ENCODE results near the gene ATRN. TPM values are rescaled to one million over a fixed set of nuclear protein-coding genes. Genes with fewer than 3 reads are reported as not detected.
"Not testable (repeated sequence)": the region's sequence is repeated elsewhere in the genome, so short reads cannot be mapped to it uniquely, and the experiment has no call there.

ATRN gene
- total RNA-seq, 1 donor: 35.2 TPM

- peak; percentile 10 for DNase-seq (ENCODE audit: low read depth)
- no peak overlapping the region for H3K4me3 ChIP-seq (ENCODE audit: low read depth, low read length)
- TF ChIP-seq, protein P1, sequence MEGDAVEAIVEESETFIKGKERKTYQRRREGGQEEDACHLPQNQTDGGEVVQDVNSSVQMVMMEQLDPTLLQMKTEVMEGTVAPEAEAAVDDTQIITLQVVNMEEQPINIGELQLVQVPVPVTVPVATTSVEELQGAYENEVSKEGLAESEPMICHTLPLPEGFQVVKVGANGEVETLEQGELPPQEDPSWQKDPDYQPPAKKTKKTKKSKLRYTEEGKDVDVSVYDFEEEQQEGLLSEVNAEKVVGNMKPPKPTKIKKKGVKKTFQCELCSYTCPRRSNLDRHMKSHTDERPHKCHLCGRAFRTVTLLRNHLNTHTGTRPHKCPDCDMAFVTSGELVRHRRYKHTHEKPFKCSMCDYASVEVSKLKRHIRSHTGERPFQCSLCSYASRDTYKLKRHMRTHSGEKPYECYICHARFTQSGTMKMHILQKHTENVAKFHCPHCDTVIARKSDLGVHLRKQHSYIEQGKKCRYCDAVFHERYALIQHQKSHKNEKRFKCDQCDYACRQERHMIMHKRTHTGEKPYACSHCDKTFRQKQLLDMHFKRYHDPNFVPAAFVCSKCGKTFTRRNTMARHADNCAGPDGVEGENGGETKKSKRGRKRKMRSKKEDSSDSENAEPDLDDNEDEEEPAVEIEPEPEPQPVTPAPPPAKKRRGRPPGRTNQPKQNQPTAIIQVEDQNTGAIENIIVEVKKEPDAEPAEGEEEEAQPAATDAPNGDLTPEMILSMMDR (IDR thresholded peaks at IDR 0.05; ENCODE audit: insufficient read depth, low read length): no peak
These were observed 135.2 kb downstream of the ATRN start for GRCh38 chr20:3606021-3606420.

GRCh38 chr20:3611901-3612300 is 141.1 kb downstream of the ATRN start:
- H3K4me3 ChIP-seq (ENCODE audit: low read depth, low read length): no peak overlapping the region
- TF ChIP-seq, protein P1 (IDR thresholded peaks at IDR 0.05; ENCODE audit: insufficient read depth, low read length): no peak
- no peak for DNase-seq (ENCODE audit: low read depth)

DNA sequence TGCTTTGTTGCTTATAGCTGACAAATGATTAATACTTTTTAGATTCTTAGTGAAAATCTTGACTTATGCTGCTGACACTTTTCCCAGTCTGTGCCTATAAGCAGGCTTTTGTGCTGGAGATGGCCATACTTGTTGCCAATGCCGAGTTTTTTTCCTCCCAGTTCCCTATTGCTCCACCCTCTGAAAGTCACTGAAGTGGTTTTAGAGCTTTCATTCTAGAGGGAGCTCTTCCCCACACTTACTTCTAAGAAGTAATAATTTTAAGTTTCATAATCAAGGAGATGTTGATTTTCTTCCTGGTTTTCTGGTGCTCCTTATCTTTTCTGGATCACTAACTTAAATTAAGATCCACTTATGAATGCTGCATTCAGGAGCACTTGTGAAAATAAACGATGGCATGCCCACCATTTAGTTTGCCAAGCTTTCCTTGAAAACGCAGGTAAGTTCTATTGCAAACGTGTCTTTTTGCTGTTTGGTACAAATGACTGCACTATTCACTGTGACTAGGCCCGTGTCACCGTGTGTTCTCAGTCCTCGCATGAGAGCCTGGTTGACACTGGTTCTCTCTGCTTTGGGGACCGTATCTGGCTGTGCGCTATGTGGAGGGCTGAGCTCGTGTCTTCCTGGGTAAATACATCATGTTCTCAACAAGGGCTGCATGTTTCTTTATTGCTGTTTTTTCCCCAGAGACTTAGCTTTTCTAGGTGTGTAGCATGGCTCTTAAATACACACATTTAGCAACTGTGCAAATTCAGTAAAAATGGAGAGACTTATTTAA is 142.2 kb downstream of the ATRN start:
- H3K4me3 ChIP-seq (ENCODE audit: low read depth, low read length): no peak overlapping the region
- DNase-seq (ENCODE audit: low read depth): peak; percentile 32
- TF ChIP-seq, protein P1 (IDR thresholded peaks at IDR 0.05; ENCODE audit: insufficient read depth, low read length): no peak

DNA sequence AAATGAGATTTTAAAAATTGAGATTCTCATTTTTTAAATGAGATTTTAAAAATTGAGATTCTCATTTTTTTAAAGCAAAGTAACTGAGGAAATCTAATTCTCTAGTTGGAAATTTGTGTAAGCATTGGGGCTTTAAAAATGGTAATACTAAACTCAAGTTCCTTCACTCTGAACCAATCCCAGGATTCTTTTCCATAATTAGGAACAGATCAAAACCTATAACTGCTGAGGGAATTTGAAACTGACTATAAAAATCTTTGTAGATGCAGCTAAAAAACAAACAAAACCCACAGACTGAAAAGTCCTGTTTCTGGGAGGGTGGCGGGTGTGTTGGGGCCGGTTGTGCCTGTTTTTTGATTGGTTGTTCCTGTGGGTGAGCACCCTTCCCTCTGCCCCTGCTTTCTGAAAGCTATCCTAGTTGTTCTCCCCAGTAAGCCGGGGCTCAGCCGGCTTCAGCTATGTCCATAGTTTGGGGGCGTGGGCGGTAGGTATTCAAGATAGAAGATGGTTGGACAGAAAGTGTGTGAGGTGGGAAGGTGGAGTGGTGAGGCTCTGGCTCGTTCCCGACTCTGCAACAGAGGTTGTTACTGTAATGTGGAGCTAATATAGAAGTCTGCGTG is 143.1 kb downstream of the ATRN start:
- no peak for DNase-seq (ENCODE audit: low read depth)
- TF ChIP-seq, protein P1 (IDR thresholded peaks at IDR 0.05; ENCODE audit: insufficient read depth, low read length): no peak
- H3K4me3 ChIP-seq (ENCODE audit: low read depth, low read length): no peak overlapping the region

- TF ChIP-seq, protein P1 (IDR thresholded peaks at IDR 0.05; ENCODE audit: insufficient read depth, low read length): no peak
- no peak overlapping the region for H3K4me3 ChIP-seq (ENCODE audit: low read depth, low read length)
- DNase-seq (ENCODE audit: low read depth): no peak
These were observed 143.6 kb downstream of the ATRN start for GRCh38 chr20:3614466-3614865.

GRCh38 chr20:3615171-3615840 is 144.5 kb downstream of the ATRN start:
- not testable (repeated sequence) for DNase-seq (ENCODE audit: low read depth); H3K4me3 ChIP-seq (ENCODE audit: low read depth, low read length)

- no peak overlapping the region for H3K4me3 ChIP-seq (ENCODE audit: low read depth, low read length)
- peak; percentile 22 for DNase-seq (ENCODE audit: low read depth)
- TF ChIP-seq, protein P1 (IDR thresholded peaks at IDR 0.05; ENCODE audit: insufficient read depth, low read length): no peak
These were observed 145.4 kb downstream of the ATRN start for GRCh38 chr20:3616250-3616649.
